Measurements from ENCODE around the gene P3H1. TPM values are rescaled to one million over a fixed set of nuclear protein-coding genes. Genes with fewer than 3 reads are reported as not detected.

P3H1 gene
- total RNA-seq, 1 experiment from 2014 or later: 22.8 TPM

GRCh38 chr1:42741706-42742105, 25.1 kb downstream of the P3H1 start:
- no peak overlapping the region for H3K27ac ChIP-seq
- H3K4me1 ChIP-seq (replicated peaks; ENCODE audit: insufficient read depth): no peaks in the 10 kb centered on the region
- no peak overlapping the region for H2AFZ ChIP-seq
- no peaks in the 10 kb centered on the region for H3K36me3 ChIP-seq (ENCODE audit: low read depth)
- intact Hi-C loops (cut with micrococcal nuclease; ENCODE audit: unreplicated experiment): no loop called here
- H3K27me3 ChIP-seq (ENCODE audit: insufficient read depth, low read depth): no peaks in the 10 kb centered on the region
- ChIA-PET POLR2A (ENCODE audit: unreplicated experiment) (no interaction called here), CTCF (no interaction called here)
- H3F3A ChIP-seq (ENCODE audit: insufficient read depth, low read depth): no peaks in the 10 kb centered on the region
- DNase-seq: no peak
- H3K4me3 ChIP-seq: no peak overlapping the region
- H3K4me2 ChIP-seq: no peak overlapping the region
- no peaks in the 10 kb centered on the region for H4K20me1 ChIP-seq (ENCODE audit: insufficient read depth)
- H3K9me2 ChIP-seq (ENCODE audit: insufficient read depth): no peaks in the 10 kb centered on the region
- no TSS peak for BruUV-seq (replicated peaks)
- TF ChIP-seq, protein P1, sequence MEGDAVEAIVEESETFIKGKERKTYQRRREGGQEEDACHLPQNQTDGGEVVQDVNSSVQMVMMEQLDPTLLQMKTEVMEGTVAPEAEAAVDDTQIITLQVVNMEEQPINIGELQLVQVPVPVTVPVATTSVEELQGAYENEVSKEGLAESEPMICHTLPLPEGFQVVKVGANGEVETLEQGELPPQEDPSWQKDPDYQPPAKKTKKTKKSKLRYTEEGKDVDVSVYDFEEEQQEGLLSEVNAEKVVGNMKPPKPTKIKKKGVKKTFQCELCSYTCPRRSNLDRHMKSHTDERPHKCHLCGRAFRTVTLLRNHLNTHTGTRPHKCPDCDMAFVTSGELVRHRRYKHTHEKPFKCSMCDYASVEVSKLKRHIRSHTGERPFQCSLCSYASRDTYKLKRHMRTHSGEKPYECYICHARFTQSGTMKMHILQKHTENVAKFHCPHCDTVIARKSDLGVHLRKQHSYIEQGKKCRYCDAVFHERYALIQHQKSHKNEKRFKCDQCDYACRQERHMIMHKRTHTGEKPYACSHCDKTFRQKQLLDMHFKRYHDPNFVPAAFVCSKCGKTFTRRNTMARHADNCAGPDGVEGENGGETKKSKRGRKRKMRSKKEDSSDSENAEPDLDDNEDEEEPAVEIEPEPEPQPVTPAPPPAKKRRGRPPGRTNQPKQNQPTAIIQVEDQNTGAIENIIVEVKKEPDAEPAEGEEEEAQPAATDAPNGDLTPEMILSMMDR (conservative IDR thresholded peaks at IDR 0.05): no peak
- no peaks in the 10 kb centered on the region for H3K9me3 ChIP-seq (ENCODE audit: insufficient read depth, low read depth)
- no peaks in the 10 kb centered on the region for H3K79me2 ChIP-seq (ENCODE audit: low read depth)

DNA sequence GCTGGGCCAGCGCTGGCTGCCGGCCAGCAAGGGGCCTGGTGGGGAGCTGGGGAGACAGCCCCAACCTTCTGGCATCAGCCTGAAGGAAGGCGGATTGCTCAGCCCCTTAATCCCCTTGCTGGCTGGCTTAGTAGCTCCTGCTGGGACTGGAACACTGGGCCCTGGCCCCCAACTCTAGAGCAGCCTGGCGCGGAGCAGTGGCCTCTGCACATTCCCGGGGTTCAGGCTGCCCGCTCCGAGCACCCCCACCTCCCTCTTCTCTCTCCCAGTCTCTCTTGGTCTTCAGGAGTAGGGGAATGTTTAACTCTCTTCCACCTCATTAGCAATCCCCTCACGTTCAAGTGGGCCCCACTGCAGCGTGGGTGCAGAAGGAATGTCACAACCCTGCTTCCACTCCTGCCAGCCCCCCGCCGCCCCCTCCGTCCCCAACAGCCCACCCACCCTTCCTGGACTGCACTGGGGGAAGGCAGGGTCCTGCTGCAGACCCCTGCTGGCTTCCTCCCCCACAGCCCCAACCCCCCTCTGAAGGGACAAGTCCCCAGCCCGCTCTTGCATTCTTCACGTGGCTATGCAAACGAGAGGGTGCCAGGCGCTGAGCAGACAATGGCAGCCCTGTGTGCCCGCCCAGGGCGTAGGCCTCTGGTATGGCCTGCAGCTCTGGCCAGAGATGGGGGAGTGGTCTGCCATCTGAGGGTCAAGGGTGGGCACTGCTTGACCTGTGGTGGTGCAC, 25.8 kb downstream of the P3H1 start:
- Histone ChIP-seq H4K20me1 (ENCODE audit: insufficient read depth) (no peaks in the 10 kb centered on the region), H3K4me1 (replicated peaks; ENCODE audit: insufficient read depth) (no peaks in the 10 kb centered on the region), H3K79me2 (ENCODE audit: low read depth) (no peaks in the 10 kb centered on the region), H3K4me2 (no peak overlapping the region), H3F3A (ENCODE audit: insufficient read depth, low read depth) (no peaks in the 10 kb centered on the region), H3K9me2 (ENCODE audit: insufficient read depth) (no peaks in the 10 kb centered on the region), H3K4me3 (no peak overlapping the region), H3K36me3 (ENCODE audit: low read depth) (no peaks in the 10 kb centered on the region), H2AFZ (no peak overlapping the region), H3K27ac (no peak overlapping the region), H3K27me3 (ENCODE audit: insufficient read depth, low read depth) (no peaks in the 10 kb centered on the region), H3K9me3 (ENCODE audit: insufficient read depth, low read depth) (no peaks in the 10 kb centered on the region)
- TF ChIP-seq EZH2 (IDR thresholded peaks at IDR 0.05; ENCODE audit: low read depth): no peak
- TF ChIP-seq, protein P1 (conservative IDR thresholded peaks at IDR 0.05): no peak
- ChIA-PET CTCF (no interaction called here), POLR2A (ENCODE audit: unreplicated experiment) (no interaction called here)
- DNase-seq: no peak
- no TSS peak for BruUV-seq (replicated peaks)
- intact Hi-C loops (cut with micrococcal nuclease; ENCODE audit: unreplicated experiment): no loop called here

- no peaks in the 10 kb centered on the region for H3K36me3 ChIP-seq (ENCODE audit: low read depth)
- H3F3A ChIP-seq (ENCODE audit: insufficient read depth, low read depth): no peaks in the 10 kb centered on the region
- H3K4me3 ChIP-seq: no peak within 1 kb of the TSS
- DNase-seq: no peak
- ChIA-PET CTCF (no interaction called here), POLR2A (ENCODE audit: unreplicated experiment) (no interaction called here)
- no peaks in the 10 kb centered on the region for H3K27me3 ChIP-seq (ENCODE audit: insufficient read depth, low read depth)
- no peaks in the 10 kb centered on the region for H4K20me1 ChIP-seq (ENCODE audit: insufficient read depth)
- intact Hi-C loops (cut with micrococcal nuclease; ENCODE audit: unreplicated experiment): no loop called here
- H3K9me2 ChIP-seq (ENCODE audit: insufficient read depth): no peaks in the 10 kb centered on the region
- no peak within 1 kb of the TSS for H3K4me2 ChIP-seq
- H2AFZ ChIP-seq: no peak within 1 kb of the TSS
- BruUV-seq (replicated peaks): no TSS peak
- no peaks in the 10 kb centered on the region for H3K4me1 ChIP-seq (replicated peaks; ENCODE audit: insufficient read depth)
- no peaks in the 10 kb centered on the region for H3K79me2 ChIP-seq (ENCODE audit: low read depth)
- H3K27ac ChIP-seq: no peak within 1 kb of the TSS
- no peak for TF ChIP-seq EZH2 (IDR thresholded peaks at IDR 0.05; ENCODE audit: low read depth)
- TF ChIP-seq, protein P1 (conservative IDR thresholded peaks at IDR 0.05): no peak
- no peaks in the 10 kb centered on the region for H3K9me3 ChIP-seq (ENCODE audit: insufficient read depth, low read depth)
These were observed 26.8 kb downstream of the P3H1 start, which contains the start of gene CLDN19 for GRCh38 chr1:42739753-42740700. Gene CLDN19 (minus strand): TSS chr1:42740236. CDS start chr1:42740063, 173 bp downstream.
